HG03469 (cell line): ENCODE results near the gene F5.
"Not testable (repeated sequence)": the region's sequence is repeated elsewhere in the genome, so short reads cannot be mapped to it uniquely, and the experiment has no call there.

Experiments used
- ATAC-seq: cut with Tn5 transposase; IDR thresholded peaks from one replicate; pipeline ENCODE4 v1.9.1; 2021; ENCODE audit warnings: mild to moderate bottlenecking, moderate library complexity, moderate number of reproducible peaks; ENCODE audit not compliant: unreplicated experiment

Gene F5

GRCh38 chr1:169546087-169546995 is 39.9 kb downstream of the F5 start:
- peak; percentile 58 for ATAC-seq

GRCh38 chr1:169545472-169545871 is 40.8 kb downstream of the F5 start:
- no peak for ATAC-seq

GRCh38 chr1:169538998-169539871 is 47.0 kb downstream of the F5 start:
- ATAC-seq = no peak

- no peak for ATAC-seq
Observed at GRCh38 chr1:169534653-169535052, 51.6 kb downstream of the F5 start.

- not testable (repeated sequence) for ATAC-seq
Observed at GRCh38 chr1:169533528-169534190, 52.6 kb downstream of the F5 start.

GRCh38 chr1:169530448-169530847 is 55.8 kb downstream of the F5 start:
- ATAC-seq = no peak

GRCh38 chr1:169529068-169529642 is 57.1 kb downstream of the F5 start:
- no peak for ATAC-seq

- ATAC-seq = no peak
Observed at GRCh38 chr1:169528215-169529067, 57.8 kb downstream of the F5 start.

GRCh38 chr1:169527451-169528214 is 58.6 kb downstream of the F5 start:
- ATAC-seq = no peak

GRCh38 chr1:169527001-169527400 is 59.3 kb downstream of the F5 start:
- no peak for ATAC-seq

GRCh38 chr1:169526120-169526832 is 60.0 kb downstream of the F5 start:
- ATAC-seq = no peak

- ATAC-seq = no peak
Observed at GRCh38 chr1:169525391-169525790, 60.9 kb downstream of the F5 start.

GRCh38 chr1:169523904-169524303 is 62.4 kb downstream of the F5 start:
- ATAC-seq = no peak

GRCh38 chr1:169521226-169521625 is 65.1 kb downstream of the F5 start:
- no peak for ATAC-seq

- no peak for ATAC-seq
Observed at GRCh38 chr1:169517558-169518186, 68.6 kb downstream of the F5 start.

- no peak for ATAC-seq
Observed at GRCh38 chr1:169515641-169516040, 70.6 kb downstream of the F5 start.

- no peak for ATAC-seq
Observed at GRCh38 chr1:169514566-169515270, 71.6 kb downstream of the F5 start.
